ENCODE results near the gene C11orf16.

The C11orf16 gene

DNA sequence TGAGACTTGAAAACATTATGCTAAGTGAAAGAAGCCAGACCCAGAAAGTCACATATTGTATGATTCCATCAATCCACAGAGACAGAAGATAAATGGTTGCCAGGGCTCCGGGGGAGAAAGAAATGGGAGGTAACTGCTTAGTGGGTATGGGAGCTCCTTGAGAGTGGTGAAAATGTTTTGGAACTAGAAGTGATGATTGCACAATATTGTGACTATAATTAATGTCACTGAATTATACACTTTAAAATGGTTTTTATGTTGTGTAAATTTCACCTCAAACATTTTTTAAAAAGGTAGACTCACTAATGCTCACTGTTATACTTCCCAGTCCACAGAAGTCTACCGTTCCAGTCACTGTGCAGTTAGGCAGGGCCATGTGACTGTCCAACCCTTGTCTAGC, 54.0 kb downstream of the C11orf16 start:
- DNase-seq, result no peak

DNA sequence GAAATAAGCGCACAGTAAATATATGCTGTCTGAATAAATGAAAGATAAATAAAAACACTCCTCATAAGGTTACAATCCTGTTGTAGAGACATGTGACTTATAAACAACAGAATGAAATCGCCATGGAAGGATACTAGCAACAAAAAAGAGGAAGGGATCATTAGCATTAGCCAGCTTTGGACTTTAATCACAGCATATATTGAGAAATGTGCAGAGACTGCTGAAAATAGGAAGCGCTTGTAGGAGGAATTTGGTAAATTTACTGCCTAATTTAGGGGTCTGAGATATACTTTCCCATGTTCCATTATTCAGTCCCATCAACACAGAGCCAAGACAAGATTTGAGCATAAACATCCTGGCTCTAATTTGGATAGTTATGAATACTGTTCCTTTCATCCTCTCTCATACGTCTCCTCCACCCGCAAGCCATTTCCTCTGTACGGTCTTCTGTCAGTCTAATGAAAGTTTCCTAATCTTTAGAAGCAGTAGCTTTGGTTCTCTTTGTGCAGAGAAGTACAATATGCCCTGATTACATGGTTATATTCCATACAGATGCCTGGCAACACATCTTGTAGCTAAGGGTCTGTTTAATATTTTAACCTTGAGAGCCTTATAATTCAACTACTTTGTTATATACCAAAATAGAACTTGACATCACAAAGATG, 58.9 kb downstream of the C11orf16 start:
- DNase-seq, result no peak

DNA sequence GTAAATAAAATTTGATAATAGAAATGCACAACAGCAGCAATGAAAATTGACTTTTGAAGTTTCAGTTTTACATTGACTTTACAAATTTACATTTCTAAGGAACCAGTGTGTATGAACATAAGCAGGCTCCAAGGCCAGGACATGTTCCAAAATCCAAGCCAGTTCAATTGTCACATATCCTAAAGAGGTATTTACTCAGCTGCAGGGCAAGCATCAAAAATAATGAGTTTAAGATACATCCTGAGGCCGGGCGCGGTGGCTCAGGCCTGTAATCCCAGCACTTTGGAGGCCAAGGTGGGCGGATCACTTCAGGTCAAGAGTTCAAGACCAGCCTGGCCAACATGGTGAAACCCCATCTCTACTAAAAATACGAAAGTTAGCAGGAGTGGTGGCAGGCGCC, 60.8 kb downstream of the C11orf16 start:
- DNase-seq, result no peak

DNA sequence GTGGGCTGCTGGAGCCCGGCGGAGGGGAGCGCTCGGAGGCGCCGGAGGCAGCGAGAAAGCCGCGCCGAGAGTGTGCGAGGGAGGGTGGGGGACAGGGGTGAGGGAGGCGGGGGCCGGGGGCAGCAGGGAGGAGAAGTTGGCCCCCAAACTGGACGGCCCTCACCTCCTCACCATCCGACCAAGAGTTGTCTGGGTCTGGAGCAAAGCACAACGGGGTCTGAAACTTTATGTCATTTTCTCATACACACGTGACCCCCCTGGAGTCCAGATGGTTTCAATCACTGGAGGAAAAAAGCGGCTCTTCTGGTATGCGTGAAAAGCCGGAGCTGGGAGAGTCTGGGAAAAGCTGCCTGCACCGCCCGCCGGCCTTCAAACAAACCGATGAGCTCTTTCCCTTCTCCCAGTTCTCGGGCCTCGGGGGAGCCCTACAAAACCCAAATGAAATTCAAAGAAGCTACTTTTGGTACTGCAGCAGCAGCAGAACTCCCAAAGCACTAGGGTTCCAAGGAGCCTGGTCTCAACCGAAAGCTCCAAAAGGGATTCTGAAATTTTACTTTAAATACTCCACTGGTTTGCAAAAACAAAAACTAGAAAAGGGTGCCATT, 61.5 kb downstream of the C11orf16 start:
- DNase-seq, result no peak

DNA sequence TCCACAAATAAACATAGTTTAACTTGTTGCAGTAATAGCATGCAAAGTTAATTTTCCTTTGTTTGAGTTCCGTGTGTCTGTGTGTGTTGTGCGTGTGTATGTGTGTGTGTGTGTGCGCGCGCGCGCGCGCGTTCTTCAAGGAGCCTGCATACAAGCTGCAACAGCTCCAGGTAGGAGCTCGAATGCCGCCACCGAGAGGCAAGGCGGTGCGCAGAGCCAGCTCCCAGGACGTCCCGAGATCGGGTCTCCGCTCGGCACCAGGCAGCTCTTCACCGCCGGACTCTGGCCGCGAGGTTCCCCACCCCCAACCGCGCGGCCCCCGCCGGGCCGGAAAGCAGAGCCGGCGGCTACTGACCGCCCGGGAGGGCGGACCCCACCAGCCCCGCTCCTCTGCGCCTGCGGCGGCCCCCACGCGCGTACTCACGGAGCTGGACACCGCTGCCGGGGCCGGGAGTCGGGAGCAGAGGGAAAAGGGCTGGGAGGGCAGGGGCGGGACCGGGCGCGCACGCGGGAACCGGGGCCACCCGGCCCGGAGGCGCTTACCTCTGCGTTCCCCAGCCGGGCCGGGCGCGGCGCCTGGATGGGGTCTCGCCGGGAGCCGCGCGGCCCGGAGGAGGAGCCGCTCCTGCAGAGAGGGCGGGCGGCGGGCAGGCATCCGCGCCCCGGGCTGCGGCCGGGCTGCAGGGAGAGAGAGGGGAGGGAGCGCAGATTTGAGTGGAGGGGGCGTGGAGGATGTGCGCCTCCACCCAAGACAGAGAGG, 62.2 kb downstream of the C11orf16 start:
- DNase-seq, result peak; percentile 50

All from COR-L47 (cell line).